Kidney tubule cell (primary cell): ENCODE data around the gene OR2M7.
"Not testable (repeated sequence)": the region's sequence is repeated elsewhere in the genome, so short reads cannot be mapped to it uniquely, and the experiment has no call there.

Experiments used
- DNase-seq: peaks from one replicate; pipeline ENCODE4 v3.0.0-alpha.2; 2018; ENCODE audit warnings: low spot score

The OR2M7 gene, protein sequence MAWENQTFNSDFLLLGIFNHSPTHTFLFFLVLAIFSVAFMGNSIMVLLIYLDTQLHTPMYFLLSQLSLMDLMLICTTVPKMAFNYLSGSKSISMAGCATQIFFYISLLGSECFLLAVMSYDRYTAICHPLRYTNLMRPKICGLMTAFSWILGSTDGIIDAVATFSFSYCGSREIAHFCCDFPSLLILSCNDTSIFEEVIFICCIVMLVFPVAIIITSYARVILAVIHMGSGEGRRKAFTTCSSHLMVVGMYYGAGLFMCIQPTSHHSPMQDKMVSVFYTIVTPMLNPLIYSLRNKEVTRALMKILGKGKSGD

GRCh38 chr1:248324468-248324867 lies at the start of gene OR2M7:
Gene OR2M7 (minus strand): TSS chr1:248324568. CDS start chr1:248324568, 0 bp downstream.
- no peak for DNase-seq

DNA sequence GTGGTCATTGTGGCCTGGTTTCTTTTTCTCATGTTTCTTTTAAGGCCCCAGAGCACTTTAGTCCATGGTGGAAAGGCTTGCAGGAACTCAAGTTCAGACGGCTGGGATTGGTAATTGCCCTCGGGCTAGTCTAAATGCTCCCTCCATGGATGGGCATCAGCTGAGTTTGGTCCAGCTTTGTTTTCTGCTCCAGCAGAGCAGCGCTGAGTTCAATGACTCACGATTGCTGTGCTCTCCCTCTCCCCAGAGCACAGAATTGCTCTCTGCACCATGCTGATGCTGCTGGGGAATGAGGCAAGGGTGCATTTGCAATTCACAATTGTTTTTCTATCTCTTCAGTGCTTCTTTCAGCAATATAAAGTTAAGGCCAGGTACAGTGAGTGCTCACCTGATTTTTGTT lies 49.4 kb upstream of the OR2M7 start:
- DNase-seq: no peak

GRCh38 chr1:248372394-248372793 lies 48.0 kb upstream of the OR2M7 start:
- no peak for DNase-seq

GRCh38 chr1:248366609-248367008 lies 42.2 kb upstream of the OR2M7 start:
- DNase-seq: no peak

GRCh38 chr1:248361121-248361715 lies 36.9 kb upstream of the OR2M7 start, which contains the start of gene OR2T4:
Gene OR2T4 (plus strand): TSS chr1:248361665. CDS start chr1:248361665, 0 bp downstream.
- no peak for DNase-seq

DNA sequence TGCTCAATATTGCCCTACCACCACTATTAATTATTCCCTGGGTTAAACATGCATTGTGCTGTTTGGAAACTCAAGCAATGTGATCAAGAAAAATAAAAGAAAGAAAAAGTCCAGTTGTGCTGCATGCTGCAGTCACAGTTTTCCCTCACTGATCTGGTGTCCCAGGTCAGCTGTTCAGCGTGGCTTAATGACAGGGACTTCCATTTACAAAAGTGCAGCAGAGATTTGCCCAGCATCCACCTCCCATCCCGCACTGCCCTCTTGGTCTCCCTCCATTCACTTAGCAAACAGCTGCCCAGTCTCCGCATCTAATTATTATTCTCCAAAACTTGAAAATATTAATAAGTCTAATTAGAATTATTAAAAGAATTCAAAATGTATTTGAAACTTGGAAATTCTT lies 35.0 kb upstream of the OR2M7 start:
- no peak for DNase-seq

- no peak for DNase-seq
Measured at GRCh38 chr1:248348475-248348874, 24.1 kb upstream of the OR2M7 start, which contains the start of gene OR14C36. Gene OR14C36 (plus strand): TSS chr1:248348775. CDS start chr1:248348775, 0 bp downstream.

DNA sequence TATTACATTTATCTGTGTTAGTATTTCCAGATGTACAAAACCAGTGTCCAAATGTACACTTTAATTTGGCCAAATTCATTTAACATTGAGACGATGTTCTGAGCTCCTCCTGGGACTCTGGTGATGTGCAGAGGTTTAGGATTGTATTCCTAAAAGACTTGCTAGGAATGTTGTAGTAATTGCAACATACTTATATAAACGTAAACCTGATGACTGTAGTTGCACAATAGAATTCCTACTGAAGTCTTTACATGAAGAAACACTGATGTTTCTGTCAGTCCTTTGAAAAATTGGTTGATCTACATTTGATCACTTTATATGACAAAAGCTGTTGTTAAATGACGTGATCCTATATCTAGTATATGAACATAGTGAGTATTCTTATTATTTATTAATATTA lies 19.1 kb upstream of the OR2M7 start:
- DNase-seq: no peak

- no peak for DNase-seq
Measured at GRCh38 chr1:248316796-248317195, 7.6 kb downstream of the OR2M7 start.

GRCh38 chr1:248306740-248307139 lies 17.6 kb downstream of the OR2M7 start:
- not testable (repeated sequence) for DNase-seq

GRCh38 chr1:248306103-248306502 lies 18.3 kb downstream of the OR2M7 start:
- no peak for DNase-seq

GRCh38 chr1:248305672-248306071 lies 18.7 kb downstream of the OR2M7 start:
- DNase-seq: not testable (repeated sequence)

DNA sequence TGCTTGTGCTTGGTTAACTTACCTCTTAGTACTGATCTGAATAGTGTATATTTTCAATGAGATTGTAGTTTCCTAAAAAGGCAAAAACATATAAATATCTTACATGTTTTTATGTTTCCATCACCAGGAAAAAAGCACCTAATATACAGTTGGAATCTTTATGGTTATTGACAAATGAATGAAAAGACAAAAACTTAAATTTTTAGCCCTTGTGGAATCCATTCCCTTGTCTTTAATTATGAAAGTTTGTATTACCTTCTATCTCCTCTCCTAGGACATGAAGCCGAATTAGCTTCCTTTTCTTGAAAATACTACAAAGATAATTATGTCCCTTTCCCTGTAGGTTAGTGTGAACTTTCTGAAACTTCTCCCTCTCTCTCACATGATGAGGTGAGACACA lies 21.0 kb downstream of the OR2M7 start, which contains the start of gene OR2T12:
TSS of gene OR2T12 (minus strand) at position 101 of the 400 bp plus-strand sequence. CDS start 7,846 bp downstream, outside the sequence.
- no peak for DNase-seq

GRCh38 chr1:248288391-248288790 lies 36.0 kb downstream of the OR2M7 start:
- no peak for DNase-seq

DNA sequence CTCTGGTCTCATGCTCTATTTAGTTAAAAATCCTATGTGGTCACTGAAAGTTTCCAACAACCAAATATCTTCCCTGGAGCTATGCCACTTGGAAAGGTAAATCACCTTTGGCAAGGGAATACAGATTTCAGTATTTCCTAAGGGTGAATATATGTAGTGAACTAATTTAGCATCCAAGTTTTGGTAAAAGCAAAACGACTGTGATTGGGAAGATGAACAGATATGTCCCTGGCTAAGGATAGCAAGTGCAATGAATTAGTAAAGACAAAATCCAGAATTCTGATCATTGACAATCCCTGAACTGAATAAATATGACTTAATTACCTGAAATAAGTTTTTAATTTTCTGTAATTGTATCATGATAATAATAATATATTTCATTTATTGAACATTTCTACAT lies 46.5 kb downstream of the OR2M7 start, which contains the start of gene OR2T33:
TSS of gene OR2T33 (minus strand) at position 101 of the 400 bp plus-strand sequence. CDS start 4,162 bp downstream, outside the sequence.
- DNase-seq: no peak
